HG02938 (cell line): ENCODE results near the gene FMN1.

Experiments used
- ATAC-seq: cut with Tn5 transposase; IDR thresholded peaks from one replicate; pipeline ENCODE4 v1.9.1; 2021; ENCODE audit warnings: mild to moderate bottlenecking, moderate library complexity; ENCODE audit not compliant: unreplicated experiment

FMN1 gene

DNA sequence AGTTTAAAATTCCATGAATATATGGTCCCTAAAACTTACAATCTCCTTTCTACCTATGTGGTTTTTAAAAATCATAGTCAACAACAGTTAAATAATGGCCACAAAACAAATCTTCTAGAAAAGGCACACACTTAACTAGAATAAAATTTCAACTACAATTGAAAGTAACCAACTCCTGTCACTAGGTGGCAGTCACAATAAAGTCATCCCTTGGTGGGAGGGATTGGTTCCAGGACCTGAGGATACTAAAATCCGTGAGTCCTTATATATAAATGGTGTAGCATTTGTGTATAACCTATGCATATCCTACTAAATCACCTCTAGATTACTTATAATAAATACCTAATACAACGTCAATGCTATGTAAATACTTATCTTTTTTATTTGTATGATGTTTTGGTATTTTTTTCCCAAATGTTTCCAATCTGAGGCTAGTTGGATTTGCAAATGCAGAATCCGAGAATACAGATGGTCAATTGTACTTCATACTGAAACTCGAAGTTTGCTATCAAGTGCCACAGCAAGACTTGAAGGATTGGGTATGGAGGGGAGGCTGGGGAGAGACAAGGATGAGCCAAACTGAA, 172.6 kb downstream of the FMN1 start:
- ATAC-seq = no peak

DNA sequence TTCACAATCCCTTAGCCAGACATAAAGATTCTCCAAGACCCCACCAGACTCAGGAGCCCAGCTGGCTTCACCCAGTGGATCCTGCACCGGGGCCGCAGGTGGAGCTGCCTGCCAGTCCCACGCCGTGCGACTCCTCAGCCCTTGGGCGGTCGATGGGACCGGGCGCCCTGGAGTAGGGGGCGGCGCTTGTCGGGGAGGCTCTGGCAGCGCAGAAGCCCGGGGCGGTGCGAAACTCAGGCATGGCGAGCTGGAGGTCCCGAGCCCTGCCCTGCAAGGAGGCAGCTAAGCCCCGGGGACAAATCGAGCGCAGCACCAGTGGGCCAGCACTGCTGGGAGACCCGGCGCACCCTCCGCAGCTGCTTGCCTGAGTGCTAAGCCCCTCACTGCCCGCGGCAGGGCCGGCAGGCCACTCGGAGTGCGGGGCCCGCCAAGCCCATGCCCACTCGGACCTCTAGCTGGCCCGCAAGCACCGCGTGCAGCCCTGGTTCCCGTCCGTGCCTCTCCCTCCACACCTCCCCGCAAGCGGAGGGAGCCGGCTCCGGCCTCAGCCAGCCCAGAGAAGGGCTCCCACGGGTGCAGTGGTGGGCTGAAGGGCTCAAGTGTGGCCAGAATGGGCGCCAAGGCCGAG, 175.0 kb downstream of the FMN1 start:
- no peak for ATAC-seq

DNA sequence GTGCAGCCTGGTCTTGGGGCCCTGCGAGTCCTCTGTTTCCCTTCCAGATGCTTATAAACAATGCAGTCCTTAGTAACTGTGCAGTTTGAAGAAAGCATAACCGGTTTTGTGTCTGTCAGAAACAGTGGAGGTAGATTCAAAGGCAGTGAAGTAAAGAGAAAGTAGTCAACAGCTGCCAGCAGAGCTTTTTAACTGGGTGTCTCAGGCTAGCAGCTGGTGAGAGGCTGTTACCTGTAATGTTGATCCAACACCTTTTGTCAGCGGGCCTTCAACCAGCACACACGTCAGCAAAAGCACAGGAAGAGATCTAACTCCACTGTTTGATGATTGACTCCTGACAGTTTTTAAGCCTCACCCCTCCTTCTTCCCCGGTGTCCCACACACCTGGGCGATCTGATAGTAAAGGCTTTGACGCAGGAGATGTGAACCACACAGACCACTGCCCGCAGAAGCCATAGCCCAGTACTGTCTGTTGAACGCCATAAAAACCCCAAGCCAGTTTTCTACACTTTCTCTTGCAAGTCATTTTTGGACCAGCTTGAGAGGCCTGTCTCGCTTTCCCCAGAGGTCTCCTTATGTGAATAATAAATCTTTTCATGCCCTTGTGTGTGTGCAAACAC, 178.0 kb downstream of the FMN1 start:
- no peak for ATAC-seq

DNA sequence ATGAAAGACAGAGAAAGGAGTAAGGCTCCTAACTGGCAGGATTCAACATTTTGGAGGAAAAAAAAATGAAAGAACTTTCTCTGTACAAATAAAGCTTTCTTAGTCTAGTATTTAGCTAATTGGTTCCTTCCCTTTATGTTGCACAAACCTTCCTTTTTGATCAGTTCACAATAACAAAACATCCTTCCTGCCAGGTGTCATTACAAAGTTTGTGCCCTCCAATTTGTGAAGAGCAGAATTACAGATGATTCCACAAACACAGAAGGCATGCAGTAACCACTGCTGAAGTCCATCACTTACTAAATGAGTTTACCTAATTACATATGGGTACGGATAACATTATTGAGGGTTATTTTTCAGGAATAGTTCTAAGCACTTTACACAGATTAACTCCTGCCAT, 179.9 kb downstream of the FMN1 start:
- no peak for ATAC-seq

DNA sequence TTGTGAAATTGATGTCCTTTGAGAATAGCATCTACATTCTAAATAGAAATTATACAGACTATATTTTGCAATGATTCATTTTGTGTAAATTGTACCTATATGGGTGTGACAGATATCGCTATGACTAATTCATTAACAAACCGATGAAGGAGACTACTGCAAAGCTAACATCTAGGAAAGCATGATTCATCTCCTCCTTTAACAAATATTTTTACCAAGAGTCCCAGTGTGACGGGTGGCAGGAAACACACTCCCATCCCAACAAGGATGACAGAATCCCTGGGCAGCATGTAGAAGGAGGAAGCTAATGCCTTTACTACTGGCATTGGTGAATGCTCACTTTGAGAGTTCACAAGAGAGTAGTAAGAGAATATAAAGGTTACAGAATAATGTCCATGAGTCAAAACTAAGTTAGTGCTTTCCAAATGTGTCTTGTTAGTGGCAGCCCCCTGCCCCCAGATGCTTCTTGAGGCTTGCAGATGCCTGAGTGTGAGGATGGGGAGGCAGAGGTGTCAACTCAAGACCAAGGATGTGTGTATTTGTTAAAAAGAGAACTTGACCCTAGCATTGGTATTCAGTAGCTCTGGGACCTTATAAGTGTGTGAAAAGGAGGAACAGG, 180.6 kb downstream of the FMN1 start:
- ATAC-seq = no peak

DNA sequence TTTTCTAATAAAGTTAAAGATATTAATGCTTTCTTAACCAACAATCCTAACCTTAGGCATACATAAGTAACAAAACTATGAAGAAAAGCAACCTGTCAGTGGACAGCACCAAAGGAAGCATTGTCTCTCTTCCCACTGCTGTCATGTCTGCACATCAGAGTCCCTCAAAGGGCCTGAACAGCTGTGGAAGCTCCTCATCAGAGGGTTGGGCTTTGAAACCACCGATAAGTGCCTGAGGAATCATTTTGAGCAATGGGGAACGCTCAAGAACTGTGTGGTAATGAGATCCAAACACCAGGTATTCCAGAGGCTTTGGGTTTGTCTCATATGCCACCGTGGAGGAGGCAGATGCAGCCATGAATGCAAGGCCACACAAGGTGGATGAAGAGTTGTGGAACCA, 182.5 kb downstream of the FMN1 start:
- ATAC-seq = no peak

DNA sequence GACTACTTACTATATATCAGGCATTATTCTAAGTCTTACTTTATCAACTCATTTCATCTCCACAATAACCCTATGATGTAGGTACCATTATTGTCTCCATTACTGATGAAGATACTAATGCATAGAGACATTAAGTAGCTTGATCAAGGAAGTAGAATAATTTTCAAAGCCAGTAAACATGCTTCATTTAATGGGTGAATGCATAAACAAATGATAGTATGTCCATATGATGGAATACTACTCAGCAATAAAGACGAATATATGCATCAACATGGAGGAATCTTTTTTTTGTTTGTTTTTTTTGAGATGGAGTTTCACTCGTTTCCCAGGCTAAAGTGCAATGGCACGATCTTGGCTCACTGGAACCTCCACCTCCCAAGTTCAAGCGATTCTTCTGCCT, 184.9 kb downstream of the FMN1 start:
- ATAC-seq = no peak

DNA sequence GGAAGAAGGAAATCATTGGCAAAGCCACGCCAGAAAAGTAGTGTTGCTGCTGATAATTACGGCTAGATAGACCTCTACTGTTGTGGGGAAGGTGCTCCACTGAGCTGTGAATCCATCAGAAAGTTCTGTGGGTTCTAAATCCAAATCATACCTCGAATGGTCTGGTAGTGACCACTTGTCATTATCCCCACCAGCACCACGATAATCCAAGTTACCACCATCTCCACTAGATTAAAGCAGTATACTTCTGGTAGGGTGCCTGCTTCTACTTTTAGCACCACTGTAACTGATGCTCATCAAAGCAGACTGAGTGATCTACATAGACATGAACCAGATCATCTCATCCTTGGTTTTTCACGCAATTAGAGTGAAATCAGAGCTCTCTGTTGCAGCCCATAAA, 185.5 kb downstream of the FMN1 start:
- ATAC-seq = no peak

DNA sequence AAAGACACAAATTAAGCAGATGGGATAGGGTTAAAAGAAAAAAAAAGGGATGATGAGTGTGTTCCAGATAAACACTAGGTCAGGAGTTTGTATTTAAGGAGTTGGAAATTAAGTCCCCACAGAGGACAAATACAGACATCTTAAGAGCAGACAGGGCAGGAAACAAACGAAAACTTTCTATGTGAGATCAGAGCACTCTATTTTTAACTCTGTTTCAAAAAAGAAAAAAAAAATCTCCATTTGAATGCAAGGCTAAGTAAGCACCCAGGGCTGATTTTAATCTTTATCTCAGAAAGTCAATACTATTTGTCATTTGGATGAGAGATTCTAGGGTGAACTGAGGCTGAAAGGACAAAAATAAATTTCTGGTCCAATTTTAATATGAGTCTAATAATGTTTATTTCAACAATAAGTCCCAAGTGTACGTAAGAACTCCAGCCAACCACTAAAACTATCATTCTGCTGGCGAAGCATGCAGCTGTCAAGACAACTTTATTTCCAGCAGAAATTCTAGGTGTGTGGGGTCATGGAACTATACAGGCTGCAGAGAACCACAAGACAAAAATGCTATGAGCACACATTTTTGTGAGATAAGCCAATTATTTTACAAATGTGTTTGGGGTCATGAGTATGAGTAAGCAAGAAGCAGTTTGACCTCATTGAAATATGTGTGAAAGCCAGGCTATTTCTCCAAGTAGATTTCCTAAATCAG, 186.1 kb downstream of the FMN1 start:
- no peak for ATAC-seq

DNA sequence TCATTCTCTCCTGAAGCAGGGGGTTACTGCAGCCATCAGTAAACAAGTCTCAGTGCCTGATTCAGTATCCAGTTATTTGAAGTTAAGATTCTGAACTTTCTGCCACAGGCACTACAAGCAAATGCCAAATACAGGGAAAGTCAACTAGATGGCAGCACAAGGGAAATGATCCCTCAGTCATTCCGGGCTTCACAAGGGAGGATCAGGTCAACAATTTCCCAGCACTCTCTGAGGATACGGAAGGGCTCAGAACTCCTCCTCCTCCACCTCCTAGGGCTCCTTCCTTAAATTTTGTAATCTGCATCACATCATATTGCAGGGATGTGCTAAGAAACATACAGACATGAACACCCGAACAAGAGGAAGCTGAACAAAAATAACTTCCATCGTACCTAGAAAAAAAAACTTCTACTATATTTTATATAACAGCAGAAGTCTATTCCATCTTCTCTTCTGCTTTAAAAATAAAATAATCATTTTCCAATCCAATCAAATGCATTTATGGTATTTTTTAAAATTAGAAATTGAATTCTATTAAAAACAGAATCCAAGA, 187.1 kb downstream of the FMN1 start:
- ATAC-seq = no peak

DNA sequence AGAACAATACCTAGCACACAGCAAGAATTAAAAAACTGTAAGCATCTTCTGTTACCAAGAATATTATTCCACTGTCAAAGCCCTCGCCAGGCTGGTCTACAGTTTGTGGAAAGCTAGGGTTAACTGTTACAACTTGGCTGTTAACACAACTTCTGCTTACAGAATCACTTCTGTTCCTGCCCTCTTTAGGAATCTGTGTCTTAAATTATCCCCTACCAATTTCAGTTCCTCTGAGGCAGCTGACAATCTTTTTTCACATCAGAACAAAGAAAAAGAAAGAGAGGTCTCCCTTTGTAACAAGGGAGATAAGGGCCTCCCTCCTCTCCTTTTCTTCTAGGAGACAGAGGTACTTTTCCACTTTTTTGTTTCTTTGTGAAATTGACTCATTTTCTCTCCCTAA, 188.9 kb downstream of the FMN1 start:
- ATAC-seq = no peak

DNA sequence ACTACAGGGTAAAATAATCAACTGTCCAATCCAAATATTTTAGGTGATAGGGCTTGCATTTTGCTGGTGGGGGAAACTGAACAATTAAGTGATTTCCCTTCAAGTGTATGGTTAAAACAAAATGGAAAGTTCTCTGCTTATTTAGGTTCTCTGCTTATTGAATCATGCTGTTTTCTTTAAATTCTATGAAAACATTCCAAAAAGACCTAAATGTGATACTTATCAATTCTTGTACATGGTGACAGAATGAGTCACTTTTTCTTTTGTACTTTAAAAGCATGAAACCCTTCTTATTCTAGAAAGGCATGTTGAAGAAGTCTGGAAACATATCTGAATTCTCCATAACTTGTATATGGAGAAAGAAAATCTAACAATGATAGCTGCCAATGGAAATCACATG, 192.6 kb downstream of the FMN1 start:
- no peak for ATAC-seq

DNA sequence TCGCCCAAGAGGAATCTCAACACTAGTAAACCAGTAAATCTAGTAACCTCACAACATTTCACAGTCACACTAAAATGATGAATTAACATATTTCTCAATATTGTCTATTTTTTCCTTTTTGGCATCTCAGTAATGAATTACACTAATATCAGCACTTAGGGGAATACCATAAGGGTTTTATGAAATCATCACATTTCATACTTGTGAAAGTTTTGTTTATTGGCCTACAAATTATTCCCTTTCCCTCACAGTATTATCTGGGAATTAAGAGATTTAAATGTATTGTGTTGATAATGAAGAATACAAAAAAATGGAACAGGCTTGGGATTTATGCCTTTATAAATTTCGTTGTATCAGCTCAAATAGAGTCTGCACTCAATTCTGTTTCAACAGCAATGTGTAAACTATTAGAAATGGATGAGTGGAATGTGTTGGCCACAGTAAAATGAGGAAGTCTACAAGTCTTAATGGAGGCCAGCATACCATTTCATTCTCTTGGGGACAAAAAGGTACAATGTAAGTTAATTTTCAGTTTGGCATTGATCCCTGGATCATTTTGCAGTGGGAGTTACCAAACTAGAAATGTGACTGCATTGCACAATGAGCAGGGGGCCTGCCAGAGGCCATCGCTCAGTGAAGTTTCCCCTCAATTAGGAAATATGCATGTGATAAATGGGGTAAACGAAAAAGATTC, 195.4 kb downstream of the FMN1 start:
- ATAC-seq = no peak

DNA sequence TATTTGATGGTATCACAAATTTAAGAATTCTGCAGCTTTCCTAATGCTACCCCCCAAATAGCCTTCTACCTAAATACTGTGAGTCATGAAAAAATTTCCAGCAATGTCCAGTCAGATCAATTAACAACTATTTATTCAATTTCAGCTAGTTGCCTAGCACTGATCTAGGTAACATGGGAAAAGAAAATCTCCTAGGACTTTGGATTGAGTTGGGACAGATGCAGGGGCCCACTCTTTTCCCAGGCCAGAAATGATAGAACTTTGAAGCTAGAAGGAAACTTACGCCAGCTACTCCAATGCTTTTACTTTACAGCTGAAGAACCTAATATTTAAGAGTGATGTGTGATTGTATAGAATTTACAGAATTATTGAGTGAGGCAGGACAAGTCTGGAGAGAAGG, 196.3 kb downstream of the FMN1 start:
- no peak for ATAC-seq

DNA sequence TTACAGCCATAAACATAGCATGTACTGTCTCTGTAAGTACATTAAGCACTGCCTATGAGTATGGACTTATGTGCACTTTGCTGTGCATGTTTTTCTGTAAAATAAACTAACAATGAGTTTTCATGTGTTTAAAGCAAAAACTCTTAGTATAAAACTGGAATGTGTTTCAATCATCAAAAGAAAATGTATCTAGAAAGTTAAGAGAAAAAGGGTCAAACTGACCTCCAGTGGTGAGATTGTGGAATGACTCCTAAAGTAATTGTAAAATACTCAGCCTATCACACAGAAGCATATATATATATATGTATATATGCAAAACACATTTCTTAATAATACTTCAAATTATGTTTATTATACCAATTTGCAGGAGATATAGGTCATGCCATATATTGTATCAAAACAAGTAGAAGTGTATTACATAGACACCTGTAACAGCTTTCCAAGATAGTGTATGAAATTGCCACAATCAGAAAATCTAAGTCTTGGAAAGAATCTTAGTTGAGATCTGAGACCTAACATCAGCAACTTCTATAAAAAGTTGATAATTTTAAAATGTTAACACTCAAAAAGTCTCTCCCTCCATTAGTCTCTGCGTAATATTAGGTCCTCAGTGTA, 199.6 kb downstream of the FMN1 start:
- no peak for ATAC-seq

DNA sequence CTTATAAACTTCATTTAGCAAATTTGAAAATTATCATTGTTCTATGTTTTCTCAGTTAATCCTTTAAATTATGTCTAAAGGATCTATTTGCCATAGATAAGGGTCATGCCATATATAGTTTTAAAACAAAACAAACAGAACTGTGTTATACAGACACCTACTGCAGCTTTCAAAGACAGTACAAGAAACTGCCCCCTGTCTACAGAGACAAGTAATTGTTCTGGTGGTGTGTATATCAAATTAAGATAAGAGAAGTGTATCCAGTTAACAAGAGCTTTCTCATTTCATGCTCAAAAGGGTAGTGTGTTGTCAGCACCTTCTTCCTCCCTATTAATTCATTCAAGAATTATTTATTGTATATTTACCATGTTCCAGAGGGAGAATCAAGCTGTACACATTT, 201.2 kb downstream of the FMN1 start:
- no peak for ATAC-seq

DNA sequence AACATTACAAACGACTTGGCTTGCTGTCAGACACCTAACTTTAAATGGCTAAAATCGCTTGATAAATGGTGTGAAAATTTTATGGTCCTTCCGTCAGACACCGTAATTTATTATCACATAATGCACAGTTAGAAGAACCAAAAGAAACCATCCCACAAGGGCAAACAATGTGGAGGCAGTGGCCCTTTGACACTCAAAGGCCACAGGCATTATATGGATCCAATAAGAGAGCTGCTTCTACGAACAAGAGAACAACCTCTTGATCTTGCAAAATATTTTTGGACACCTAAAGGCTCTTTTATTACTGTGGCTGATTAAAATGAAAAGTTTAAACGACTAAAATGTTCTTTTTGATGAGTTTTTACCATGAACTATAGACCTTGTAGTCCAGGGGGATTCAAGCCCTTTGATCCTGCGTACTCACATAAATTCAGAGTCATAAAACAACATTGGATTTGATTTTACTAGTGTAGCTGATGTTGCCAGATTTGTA, 202.8 kb downstream of the FMN1 start:
- ATAC-seq = no peak

DNA sequence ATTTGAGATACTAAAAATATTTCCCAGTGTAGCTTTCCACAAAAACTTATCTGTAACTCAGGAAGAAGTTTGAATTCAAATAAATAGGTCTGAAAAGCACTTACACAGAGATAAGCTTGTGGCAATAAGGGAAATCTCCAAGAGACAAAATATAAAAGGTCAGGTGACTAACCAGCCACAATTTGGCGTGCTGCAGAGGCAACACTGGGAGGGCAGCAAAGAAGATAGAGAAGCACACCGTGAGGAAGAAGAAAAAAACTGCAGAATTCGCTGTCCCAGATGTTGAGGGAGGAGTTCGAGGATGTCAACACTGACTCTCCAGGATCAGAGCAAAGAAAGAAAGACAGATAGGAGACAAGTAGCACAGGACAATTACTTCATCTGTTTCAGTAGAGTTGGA, 204.4 kb downstream of the FMN1 start:
- ATAC-seq = no peak

DNA sequence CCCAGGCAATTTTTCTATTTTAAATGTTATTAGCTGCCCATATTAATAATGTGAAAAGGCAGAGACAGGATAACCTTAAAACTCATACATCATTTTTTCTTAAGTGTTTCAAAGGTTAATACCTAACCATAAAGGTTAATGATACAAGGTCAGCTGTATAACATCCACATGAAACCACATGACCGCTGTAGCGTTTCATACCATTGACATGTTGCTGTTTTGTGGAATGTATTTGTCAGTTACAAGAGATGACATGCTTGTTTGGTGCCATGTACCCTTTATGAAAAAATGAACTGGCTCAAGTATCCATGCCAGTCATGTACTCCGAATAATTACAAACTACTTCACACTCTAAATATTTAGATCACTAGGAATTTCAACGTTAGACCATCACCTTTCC, 207.4 kb downstream of the FMN1 start:
- no peak for ATAC-seq

DNA sequence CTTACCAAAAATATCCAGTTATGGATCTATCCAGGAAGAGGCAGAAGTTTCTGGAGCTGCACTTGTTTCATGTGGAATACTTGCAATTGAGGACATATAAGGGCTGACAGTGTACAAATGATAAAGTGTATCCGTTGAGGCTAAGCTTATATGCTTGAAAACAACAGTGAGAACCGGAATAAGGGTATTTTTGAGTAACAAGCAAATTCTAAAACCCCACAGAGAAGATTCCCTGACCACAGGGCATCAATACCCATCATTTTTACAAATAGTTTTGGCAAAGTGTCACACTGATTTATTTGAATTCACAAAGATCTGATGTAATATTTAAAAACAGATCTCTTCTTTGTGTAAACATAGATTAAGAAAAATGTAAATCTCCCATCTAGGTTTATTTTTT, 208.4 kb downstream of the FMN1 start:
- ATAC-seq = no peak
